Ramos (cell line): Measurements from ENCODE around the gene PNMA6E.

ENCODE experiments used
- in situ Hi-C: fragments of 300-500 bp; cut with MboI; formaldehyde crosslinking; loops from one replicate; pipeline ENCODE4 v1.14.3; 2022; ENCODE audit warnings: low sequenced_read_pairs; ENCODE audit not compliant: unreplicated experiment

The PNMA6E gene

GRCh38 chrX:153438532-153438931 lies 37.4 kb upstream of the PNMA6E start:
- in situ Hi-C loops: no loop called here

DNA sequence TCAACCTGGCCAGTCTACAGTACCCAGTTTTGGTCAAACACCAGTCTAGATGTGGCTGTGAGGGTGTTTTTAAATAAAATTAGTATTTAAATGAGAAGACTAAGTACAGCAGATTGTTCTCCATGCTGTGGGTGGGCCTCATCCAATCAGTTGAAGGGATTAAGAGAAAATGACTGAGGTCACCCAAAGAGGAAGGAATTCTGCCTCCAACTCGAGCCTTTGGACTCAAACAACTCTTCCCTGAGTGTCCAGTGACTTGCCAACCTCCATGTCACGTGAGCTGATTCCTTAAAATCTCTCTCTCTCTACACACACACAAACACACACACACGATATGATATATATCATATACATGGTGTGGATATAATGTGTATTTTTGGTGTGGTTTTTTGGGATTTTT lies 34.7 kb upstream of the PNMA6E start:
- in situ Hi-C loops: no loop called here

DNA sequence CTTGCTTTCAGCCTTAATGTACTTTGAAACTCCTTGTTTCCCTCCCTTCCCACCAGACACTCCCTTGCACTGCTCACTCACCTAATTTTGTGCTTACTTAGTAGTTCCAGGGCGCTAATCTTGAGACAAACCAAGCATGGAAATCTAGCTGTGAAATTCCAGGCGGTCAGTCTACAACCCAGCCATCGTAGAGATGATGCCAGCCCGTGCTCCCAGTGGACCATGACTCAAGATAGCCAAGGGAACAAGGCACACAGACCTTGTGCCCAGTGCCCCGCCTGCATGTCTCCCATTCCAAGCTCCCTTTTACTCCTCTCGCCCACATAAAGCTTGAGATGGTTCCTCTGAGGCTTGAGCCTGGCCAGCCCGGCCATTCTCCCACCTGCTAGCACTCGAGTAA lies 33.7 kb upstream of the PNMA6E start:
- in situ Hi-C loops: no loop called here

- in situ Hi-C loops: no loop called here
Measured at GRCh38 chrX:153433781-153434285, 32.7 kb upstream of the PNMA6E start.

DNA sequence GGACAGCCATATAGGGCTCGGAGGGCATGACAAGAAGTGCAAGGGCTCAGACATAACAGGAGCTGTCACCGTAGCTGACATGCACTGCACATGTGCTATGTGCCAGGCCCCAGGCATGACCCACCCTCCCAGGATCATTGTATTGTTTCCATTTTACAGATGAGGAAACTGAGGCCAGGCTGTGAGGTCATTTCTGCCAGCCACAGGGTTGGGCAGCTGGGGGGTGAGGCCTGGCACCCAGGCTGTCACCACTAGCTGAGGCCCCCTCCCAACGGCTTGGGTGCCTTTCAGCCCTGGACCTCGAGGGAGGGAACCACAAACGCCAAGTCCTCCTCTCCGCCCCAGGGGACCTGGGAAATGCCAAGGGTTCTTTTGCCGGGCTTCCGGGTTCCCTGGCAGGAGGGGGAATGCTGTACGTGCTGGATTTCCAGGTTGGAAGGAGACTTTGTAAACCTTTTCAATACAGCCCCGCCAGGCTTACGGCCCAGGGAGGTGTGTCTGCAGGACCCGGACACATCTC lies 32.1 kb upstream of the PNMA6E start:
- in situ Hi-C loops: no loop called here

DNA sequence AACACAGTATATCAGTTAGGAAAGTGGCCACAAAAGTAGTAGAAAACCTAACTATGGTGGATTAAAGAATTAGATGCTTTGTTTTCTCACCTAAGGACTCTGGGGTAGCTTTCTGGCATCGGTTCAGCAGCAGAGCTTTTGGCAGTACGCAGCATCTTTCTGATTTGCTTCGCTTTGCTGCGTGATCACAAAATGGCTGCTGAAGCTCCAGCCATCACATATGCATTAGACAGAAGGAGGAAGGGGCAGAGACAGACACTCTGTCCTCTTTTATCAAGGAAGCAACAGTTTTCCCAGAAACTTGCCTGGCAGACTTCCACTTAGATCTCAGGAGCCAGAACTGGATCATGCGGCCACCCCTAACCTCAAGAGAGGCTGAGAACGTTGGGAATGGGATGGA lies 29.6 kb upstream of the PNMA6E start:
- in situ Hi-C loops: no loop called here

DNA sequence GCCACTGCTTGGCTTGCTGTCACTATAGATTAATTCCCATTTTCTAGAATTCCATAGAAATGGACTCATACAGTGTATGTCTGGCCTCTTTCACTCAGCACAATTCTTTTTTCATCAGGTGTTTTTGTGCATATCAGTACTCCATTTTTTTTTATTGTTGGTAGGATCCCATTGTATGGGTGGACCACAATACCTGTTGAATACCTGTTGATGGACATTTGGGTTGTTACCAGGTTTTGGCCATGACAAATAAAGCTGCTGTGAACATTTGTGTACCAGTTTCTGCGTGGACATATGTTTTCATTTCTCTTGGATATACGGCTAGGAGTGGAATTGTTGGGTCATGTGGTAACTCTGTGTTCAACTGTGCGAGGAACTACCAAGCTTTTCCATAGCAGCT lies 25.1 kb upstream of the PNMA6E start:
- in situ Hi-C loops: no loop called here

DNA sequence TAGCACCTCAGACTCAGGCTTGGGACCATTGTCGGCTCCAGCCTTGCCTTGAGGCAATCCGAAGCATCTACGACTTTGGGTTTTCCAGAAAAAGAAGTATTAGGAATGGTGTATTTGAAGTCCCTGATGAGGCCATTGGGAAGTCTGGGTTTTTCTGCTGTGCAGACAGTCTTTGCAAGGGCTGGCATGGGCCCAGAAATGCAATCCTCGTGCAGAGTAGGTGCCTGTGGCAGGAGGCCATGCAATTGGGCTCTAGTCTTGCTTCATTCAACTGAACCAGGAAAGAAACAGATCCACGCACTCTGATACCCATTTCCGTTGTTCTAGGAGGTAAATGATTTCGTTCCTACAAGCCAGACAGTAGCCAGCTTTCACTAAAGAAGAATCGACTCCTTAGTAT lies 22.5 kb upstream of the PNMA6E start:
- in situ Hi-C loops: no loop called here

DNA sequence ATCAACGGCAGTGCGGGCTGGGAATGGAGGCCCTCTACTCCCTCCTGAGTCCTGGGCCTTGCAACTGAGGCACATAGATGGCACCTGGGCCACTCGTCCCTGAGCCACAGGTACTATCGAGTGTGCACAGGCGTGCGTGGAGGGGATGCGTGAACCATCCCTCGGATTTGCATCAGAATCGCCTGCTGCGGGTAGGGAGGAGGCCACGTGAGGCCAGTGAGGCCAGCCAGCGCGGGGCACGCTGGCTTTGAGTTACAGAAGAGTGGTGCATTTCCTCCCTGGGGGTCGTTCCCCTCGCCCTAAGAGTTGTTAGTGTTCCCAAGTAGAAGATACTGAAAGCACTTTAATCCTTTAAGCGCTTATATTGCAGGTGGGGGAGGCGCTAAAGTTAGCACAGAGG lies 20.7 kb upstream of the PNMA6E start:
- in situ Hi-C loops: no loop called here

GRCh38 chrX:153420851-153421599 lies 19.9 kb upstream of the PNMA6E start:
- in situ Hi-C loops: no loop called here

GRCh38 chrX:153417637-153418036 lies 16.5 kb upstream of the PNMA6E start:
- in situ Hi-C loops: no loop called here

DNA sequence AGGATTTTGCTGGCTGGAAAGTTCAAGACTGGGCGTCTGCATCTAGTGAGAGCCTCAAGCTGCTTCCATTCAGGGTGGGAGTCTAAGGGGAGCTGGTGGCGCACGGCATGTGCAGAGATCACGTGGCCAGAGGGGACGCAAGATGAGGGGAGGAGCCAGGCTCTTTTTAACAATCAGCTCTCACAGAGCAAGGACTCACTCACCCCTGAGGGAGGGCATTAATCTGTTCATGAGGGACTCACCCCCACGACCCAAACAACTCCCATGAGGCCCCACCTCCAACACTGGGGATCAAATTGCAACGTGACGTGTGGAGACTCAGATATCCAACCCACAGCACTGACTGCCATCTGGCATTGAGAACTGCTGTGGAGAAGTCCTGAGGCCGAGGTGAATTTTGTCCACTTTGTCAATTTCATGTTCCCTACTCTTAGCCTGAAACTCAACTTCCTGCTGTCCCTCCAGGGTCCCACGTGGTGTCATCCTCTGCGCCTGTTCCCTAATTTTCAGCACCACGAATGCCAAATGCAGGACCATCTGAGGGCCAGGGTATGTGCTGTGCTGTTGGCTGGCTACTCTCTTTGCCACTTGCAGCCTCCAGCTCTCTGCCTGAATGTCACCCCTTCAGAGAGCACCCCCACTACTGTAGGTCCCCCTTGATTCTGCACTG lies 15.8 kb upstream of the PNMA6E start:
- in situ Hi-C loops: no loop called here

DNA sequence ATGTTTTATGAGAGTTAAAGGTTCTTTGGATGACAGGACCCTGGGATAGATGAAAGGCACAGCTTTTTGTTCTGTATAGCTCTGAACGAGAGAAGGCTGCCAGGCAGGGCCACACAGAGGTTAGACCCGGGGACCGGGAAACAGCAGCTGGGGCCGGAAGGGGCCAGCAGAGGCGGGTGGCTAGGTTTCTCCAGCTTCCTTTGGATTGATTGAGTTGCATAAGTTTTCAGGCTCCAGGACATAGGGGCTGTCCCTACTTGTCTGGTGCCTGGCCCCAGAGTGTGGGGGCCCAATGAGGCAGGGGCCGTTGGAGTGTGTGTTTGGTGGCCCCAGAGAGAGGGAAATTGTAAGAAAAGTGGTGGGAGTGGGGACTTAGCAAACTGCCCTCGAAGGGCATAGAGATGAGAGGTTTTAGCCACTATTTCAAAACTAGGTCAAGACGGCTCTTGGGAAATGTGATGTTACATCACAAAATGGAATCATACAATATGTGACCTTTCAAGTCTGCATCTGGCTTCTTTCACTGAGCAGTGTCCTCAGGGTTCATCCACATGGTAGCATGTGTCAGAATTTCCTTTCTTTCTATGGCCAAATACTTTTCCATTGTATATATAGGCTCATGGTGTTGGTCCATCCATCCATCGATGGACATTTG lies 13.8 kb upstream of the PNMA6E start:
- in situ Hi-C loops: no loop called here

DNA sequence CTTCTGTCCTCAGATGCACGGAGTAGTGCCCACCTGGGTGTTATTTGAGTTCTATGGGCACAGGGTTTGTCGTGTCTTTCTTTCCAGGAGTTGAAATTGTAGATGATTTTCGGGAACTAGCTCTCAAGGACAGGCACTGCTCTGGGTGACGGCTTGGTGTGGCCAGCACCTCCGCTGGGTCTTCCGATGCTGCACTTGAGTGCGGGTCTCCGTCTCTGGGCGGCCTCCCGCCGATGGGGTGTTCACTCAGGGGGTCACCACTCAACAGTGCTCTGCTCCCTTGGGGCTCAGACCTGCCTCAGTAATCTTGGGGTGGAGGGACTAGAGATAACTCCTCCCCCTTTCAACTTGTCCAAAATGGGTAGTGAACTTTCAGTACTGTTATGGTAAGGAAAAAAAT lies 12.6 kb upstream of the PNMA6E start:
- in situ Hi-C loops: no loop called here

GRCh38 chrX:153412746-153413720 lies 11.9 kb upstream of the PNMA6E start:
- in situ Hi-C loops: no loop called here

GRCh38 chrX:153411988-153412574 lies 10.9 kb upstream of the PNMA6E start:
- in situ Hi-C loops: no loop called here

DNA sequence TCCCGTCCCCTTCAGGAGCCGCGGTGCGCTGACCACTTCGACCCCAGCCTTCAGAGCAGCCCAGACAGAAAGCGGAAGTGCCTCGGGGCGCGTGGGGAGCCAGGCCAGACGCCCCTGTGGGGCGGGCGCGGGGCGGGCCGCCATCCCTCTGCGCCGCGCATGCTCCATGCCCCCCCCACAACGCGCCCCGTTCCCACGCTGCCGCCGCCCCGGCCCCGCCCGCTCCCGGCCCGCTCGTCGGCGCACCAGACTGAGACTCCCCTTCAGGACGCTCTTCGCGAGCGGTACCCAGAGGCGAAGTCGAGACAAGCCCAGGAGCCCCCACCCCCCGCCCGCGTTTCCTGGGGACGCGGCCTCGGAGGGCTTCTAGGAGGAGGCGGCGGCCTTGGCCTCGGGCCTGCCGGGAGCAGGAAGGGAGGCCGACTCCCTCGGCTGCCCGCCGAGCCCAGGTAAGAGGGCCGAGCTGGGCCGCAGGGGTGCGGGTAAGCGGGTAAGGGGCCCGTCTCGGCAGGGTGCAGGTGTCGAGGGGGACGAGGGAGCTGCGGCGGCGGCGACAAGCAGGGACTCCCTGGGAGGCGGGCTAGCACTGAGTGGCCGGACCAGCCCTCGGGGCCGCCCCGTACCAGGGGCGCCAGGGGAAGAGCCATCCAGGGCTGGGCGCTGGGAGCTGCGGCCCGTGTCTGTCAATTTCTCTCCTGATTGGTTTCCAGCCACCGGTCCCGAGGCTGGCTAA lies 10.3 kb upstream of the PNMA6E start, which contains the start of gene ZFP92:
Gene ZFP92 (plus strand): TSS at position 218 of the 733 bp plus-strand sequence. CDS start 6,851 bp downstream, outside the sequence.
- in situ Hi-C loops: no loop called here

- in situ Hi-C loops: no loop called here
Measured at GRCh38 chrX:153410888-153411254, 9.7 kb upstream of the PNMA6E start.

DNA sequence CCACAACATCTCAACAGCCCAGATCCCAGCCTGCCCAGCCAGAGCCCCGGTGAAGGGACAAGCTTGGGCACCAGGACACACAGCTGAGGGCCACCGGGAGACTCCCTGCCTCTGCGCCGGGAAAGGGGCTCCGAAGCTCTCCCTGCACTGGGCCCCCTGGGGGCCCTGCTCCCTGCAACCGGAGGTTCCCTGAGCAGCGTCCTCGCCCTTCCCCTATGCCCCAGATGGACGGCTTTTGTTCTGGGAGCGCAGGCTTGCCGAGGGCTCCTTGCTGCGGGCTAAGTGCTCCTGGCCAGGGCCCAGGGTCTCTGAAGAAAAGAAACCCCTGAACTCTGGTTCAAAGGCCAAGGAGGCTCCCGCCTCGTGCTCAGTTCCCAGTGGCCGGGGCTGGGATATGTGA lies 9.2 kb upstream of the PNMA6E start:
- in situ Hi-C loops: no loop called here
